Upper lobe of left lung (tissue), 4 donors: ENCODE measurements around the gene AGTPBP1.

Experiments used
- CTCF ChIP-seq, 6 experiments: fragments of 450-650 bp in 4 of 6; fragments of 200-600 bp in 2 of 6; sonication (generic) in 2 of 6; IDR thresholded peaks; one replicate each; pipeline ENCODE4 v1.5.1; 2016 to 2019; ENCODE audit warnings: antibody characterized with exemption in 6 of 6
- POLR2A ChIP-seq, 4 donors: fragments of 450-650 bp; IDR thresholded peaks; one replicate each; pipeline ENCODE4 v1.5.1; 2016 to 2017; ENCODE audit warnings: antibody characterized with exemption in 4 of 4, mild to moderate bottlenecking in 2 of 4

- TF ChIP-seq CTCF (IDR thresholded peaks at IDR 0.05) (no peak), POLR2A (IDR thresholded peaks at IDR 0.05) (no peak)
Observed at GRCh38 chr9:85559526-85559925, 182.2 kb downstream of the AGTPBP1 start.
